ENCODE data around the gene TRIM31.

The TRIM31 gene

GRCh38 chr6:30131947-30132497 is 19.1 kb upstream of the TRIM31 start:
- DNase-seq (ENCODE audit: low spot score): no peak
- no peak overlapping the region for H3K23ac ChIP-seq (ENCODE audit: low read depth, low read length, poor library complexity)
- H3K4ac ChIP-seq (ENCODE audit: low read length): no peak overlapping the region
- no peak overlapping the region for H3K18ac ChIP-seq (ENCODE audit: low read length)
- no peak overlapping the region for H4K8ac ChIP-seq (ENCODE audit: low read depth, low read length)
- H2BK5ac ChIP-seq (ENCODE audit: low read length): no peak overlapping the region
- no peak overlapping the region for H3K14ac ChIP-seq (ENCODE audit: low read length)
- WGBS, 2 donors (ENCODE audit: extremely low coverage in 2 of 2, insufficient read length in 2 of 2, insufficient replicate concordance in 1 of 2): no CpG with 5 or more reads among the region's 2 CpGs
- no peaks in the 10 kb centered on the region for H3K79me1 ChIP-seq (ENCODE audit: low read depth, low read length)
- no peak overlapping the region for H2AK5ac ChIP-seq (ENCODE audit: low read depth, low read length)
- H2BK12ac ChIP-seq (ENCODE audit: low read length): no peak overlapping the region
- H3K4me1 ChIP-seq (ENCODE audit: control insufficient read depth in 2 of 2, insufficient read depth in 1 of 2, low read depth in 1 of 2, low read length in 2 of 2): peaks cover 0 to 2% of the 10 kb centered on the region in 2 donors
- no peaks in the 10 kb centered on the region for H3K9me3 ChIP-seq (replicated peaks in 1 of 2; ENCODE audit: control insufficient read depth in 2 of 2, insufficient read depth in 1 of 2, low read depth in 1 of 2, low read length in 2 of 2)
- no peak overlapping the region for H3K4me2 ChIP-seq (ENCODE audit: insufficient read depth, low read length, poor library complexity, severe bottlenecking)
- H3K36me3 ChIP-seq (replicated peaks in 1 of 2; ENCODE audit: control insufficient read depth in 2 of 2, insufficient read depth in 2 of 2, low read length in 2 of 2): no peaks in the 10 kb centered on the region
- H3K9ac ChIP-seq (ENCODE audit: low read depth, low read length, poor library complexity): no peak overlapping the region
- H3K27me3 ChIP-seq (ENCODE audit: control insufficient read depth in 3 of 3, insufficient read depth in 3 of 3, low read depth in 1 of 3, low read length in 3 of 3): peaks cover 7 to 54% (median 33%) of the 10 kb centered on the region in 3 experiments
- no peak overlapping the region for H3K27ac ChIP-seq (replicated peaks; ENCODE audit: low read length)
- H2BK120ac ChIP-seq (ENCODE audit: low read depth, low read length): no peak overlapping the region
- no peak overlapping the region for H2BK15ac ChIP-seq (ENCODE audit: low read length)
- H2AFZ ChIP-seq (ENCODE audit: low read length): no peak overlapping the region
- H3K4me3 ChIP-seq (ENCODE audit: low read length in 2 of 2): no peak overlapping the region
- H4K91ac ChIP-seq (ENCODE audit: low read depth, low read length, poor library complexity): no peak overlapping the region

- Histone ChIP-seq H3K4me2 (ENCODE audit: insufficient read depth, low read length, poor library complexity, severe bottlenecking) (no peak overlapping the region), H3K23ac (ENCODE audit: low read depth, low read length, poor library complexity) (no peak overlapping the region), H3K27ac (replicated peaks; ENCODE audit: low read length) (no peak overlapping the region), H2BK120ac (ENCODE audit: low read depth, low read length) (no peak overlapping the region), H3K9ac (ENCODE audit: low read depth, low read length, poor library complexity) (no peak overlapping the region), H3K14ac (ENCODE audit: low read length) (no peak overlapping the region), H3K4ac (ENCODE audit: low read length) (no peak overlapping the region), H4K91ac (ENCODE audit: low read depth, low read length, poor library complexity) (no peak overlapping the region), H3K9me3 (replicated peaks in 1 of 2; ENCODE audit: control insufficient read depth in 2 of 2, insufficient read depth in 1 of 2, low read depth in 1 of 2, low read length in 2 of 2) (no peaks in the 10 kb centered on the region), H3K79me1 (ENCODE audit: low read depth, low read length) (no peaks in the 10 kb centered on the region), H2BK5ac (ENCODE audit: low read length) (no peak overlapping the region), H3K27me3 (ENCODE audit: control insufficient read depth in 3 of 3, insufficient read depth in 3 of 3, low read depth in 1 of 3, low read length in 3 of 3) (peaks cover 8 to 54% (median 41%) of the 10 kb centered on the region in 3 experiments), H3K4me1 (ENCODE audit: control insufficient read depth in 2 of 2, insufficient read depth in 1 of 2, low read depth in 1 of 2, low read length in 2 of 2) (peaks cover 0 to 3% of the 10 kb centered on the region in 2 donors), H3K4me3 (ENCODE audit: low read length in 2 of 2) (no peak overlapping the region), H2AK5ac (ENCODE audit: low read depth, low read length) (no peak overlapping the region), H2AFZ (ENCODE audit: low read length) (no peak overlapping the region), H4K8ac (ENCODE audit: low read depth, low read length) (no peak overlapping the region), H2BK15ac (ENCODE audit: low read length) (no peak overlapping the region), H3K36me3 (replicated peaks in 1 of 2; ENCODE audit: control insufficient read depth in 2 of 2, insufficient read depth in 2 of 2, low read length in 2 of 2) (no peaks in the 10 kb centered on the region), H3K18ac (ENCODE audit: low read length) (no peak overlapping the region), H2BK12ac (ENCODE audit: low read length) (no peak overlapping the region)
- DNase-seq (ENCODE audit: low spot score): peak; percentile 79
- no CpG with 5 or more reads among the region's 16 CpGs for WGBS, 2 donors (ENCODE audit: extremely low coverage in 2 of 2, insufficient read length in 2 of 2, insufficient replicate concordance in 1 of 2)
Observed at GRCh38 chr6:30130887-30131862, 18.3 kb upstream of the TRIM31 start.

- Histone ChIP-seq H3K9ac (ENCODE audit: low read depth, low read length, poor library complexity) (no peak overlapping the region), H3K4me3 (ENCODE audit: low read length in 2 of 2) (no peak overlapping the region), H4K91ac (ENCODE audit: low read depth, low read length, poor library complexity) (no peak overlapping the region), H2AK5ac (ENCODE audit: low read depth, low read length) (no peak overlapping the region), H4K8ac (ENCODE audit: low read depth, low read length) (no peak overlapping the region), H3K4me1 (ENCODE audit: control insufficient read depth in 2 of 2, insufficient read depth in 1 of 2, low read depth in 1 of 2, low read length in 2 of 2) (peaks cover 0 to 3% of the 10 kb centered on the region in 2 donors), H2BK12ac (ENCODE audit: low read length) (no peak overlapping the region), H3K27me3 (ENCODE audit: control insufficient read depth in 3 of 3, insufficient read depth in 3 of 3, low read depth in 1 of 3, low read length in 3 of 3) (peaks cover 8 to 62% (median 47%) of the 10 kb centered on the region in 3 experiments), H3K27ac (replicated peaks; ENCODE audit: low read length) (no peak overlapping the region), H2BK120ac (ENCODE audit: low read depth, low read length) (no peak overlapping the region), H3K4ac (ENCODE audit: low read length) (no peak overlapping the region), H2BK15ac (ENCODE audit: low read length) (no peak overlapping the region), H3K79me1 (ENCODE audit: low read depth, low read length) (no peaks in the 10 kb centered on the region), H2AFZ (ENCODE audit: low read length) (no peak overlapping the region), H3K18ac (ENCODE audit: low read length) (no peak overlapping the region), H3K36me3 (replicated peaks in 1 of 2; ENCODE audit: control insufficient read depth in 2 of 2, insufficient read depth in 2 of 2, low read length in 2 of 2) (no peaks in the 10 kb centered on the region), H3K9me3 (replicated peaks in 1 of 2; ENCODE audit: control insufficient read depth in 2 of 2, insufficient read depth in 1 of 2, low read depth in 1 of 2, low read length in 2 of 2) (no peaks in the 10 kb centered on the region), H3K4me2 (ENCODE audit: insufficient read depth, low read length, poor library complexity, severe bottlenecking) (no peak overlapping the region), H3K14ac (ENCODE audit: low read length) (no peak overlapping the region), H3K23ac (ENCODE audit: low read depth, low read length, poor library complexity) (no peak overlapping the region), H2BK5ac (ENCODE audit: low read length) (no peak overlapping the region)
- no peak for DNase-seq (ENCODE audit: low spot score)
- no CpG with 5 or more reads among the region's 4 CpGs for WGBS, 2 donors (ENCODE audit: extremely low coverage in 2 of 2, insufficient read length in 2 of 2, insufficient replicate concordance in 1 of 2)
Observed at GRCh38 chr6:30130179-30130679, 17.3 kb upstream of the TRIM31 start.
